GM12878 (cell line): ENCODE measurements around the gene CRYBB1. TPM values are rescaled to one million over a fixed set of nuclear protein-coding genes. Genes with fewer than 3 reads are reported as not detected.
A peak's percentile ranks its signal among the peaks of the same experiment; 100 is the strongest.

Experiments used
- ATF7 ChIP-seq: fragments of 450-650 bp; IDR thresholded peaks from 2 replicates; pipeline ENCODE4 v1.6.1; 2016; ENCODE audit warnings: low read depth, mild to moderate bottlenecking
- CBX3 ChIP-seq: fragments of 200-600 bp; sonication (generic); IDR thresholded peaks from 2 replicates; pipeline ENCODE4 v1.6.1; 2016; ENCODE audit warnings: low read depth, borderline replicate concordance
- E4F1 ChIP-seq: fragments of 450-650 bp; IDR thresholded peaks from 2 replicates; pipeline ENCODE4 v1.6.1; 2018; ENCODE audit warnings: borderline replicate concordance, mild to moderate bottlenecking; ENCODE audit not compliant: partially characterized antibody
- GABPA ChIP-seq: IDR thresholded peaks from 2 replicates; pipeline ENCODE4 v1.6.1; 2014; ENCODE audit warnings: antibody characterized with exemption, low read depth, mild to moderate bottlenecking, inconsistent platforms
- KDM1A ChIP-seq: fragments of 200-600 bp; sonication (generic); IDR thresholded peaks from 2 replicates; pipeline ENCODE4 v1.6.1; 2016; ENCODE audit warnings: borderline replicate concordance
- LARP7 ChIP-seq: fragments of 450-650 bp; IDR thresholded peaks from 2 replicates; pipeline ENCODE4 v1.6.1; 2017; ENCODE audit warnings: mild to moderate bottlenecking
- MEF2A ChIP-seq: IDR thresholded peaks from 2 replicates; pipeline ENCODE4 v1.6.1; 2011; ENCODE audit warnings: low read depth, mild to moderate bottlenecking, low read length, moderate library complexity; ENCODE audit not compliant: insufficient read depth
- MTA3 ChIP-seq: IDR thresholded peaks from 2 replicates; pipeline ENCODE4 v1.6.1; 2012; ENCODE audit warnings: low read length, inconsistent platforms, borderline replicate concordance
- NFYB ChIP-seq: IDR thresholded peaks from 2 replicates; pipeline ENCODE4 v1.6.1; 2011; ENCODE audit warnings: low read depth, mild to moderate bottlenecking, low read length, improper control_type of control experiment, moderate library complexity; ENCODE audit not compliant: insufficient read depth
- NRF1 ChIP-seq: conservative IDR thresholded peaks from 2 replicates; pipeline ENCODE4 v1.6.1; 2011; ENCODE audit warnings: mild to moderate bottlenecking, low read depth, low read length, improper control_type of control experiment
- RAD21 ChIP-seq: IDR thresholded peaks from 2 replicates; pipeline ENCODE4 v1.6.1; 2011; ENCODE audit warnings: mild to moderate bottlenecking, low read depth, low read length, moderate library complexity; ENCODE audit not compliant: insufficient read depth
- RCOR1 ChIP-seq: conservative IDR thresholded peaks from 2 replicates; pipeline ENCODE4 v1.6.1; 2012; ENCODE audit warnings: low read depth, low read length, improper control_type of control experiment
- RFX5 ChIP-seq: IDR thresholded peaks from 2 replicates; pipeline ENCODE4 v1.6.1; 2011; ENCODE audit warnings: low read depth, low read length, improper control_type of control experiment
- RUNX3 ChIP-seq: IDR thresholded peaks from 2 replicates; pipeline ENCODE4 v1.6.1; 2012; ENCODE audit warnings: low read length, inconsistent platforms
- SIN3A ChIP-seq: IDR thresholded peaks from 2 replicates; pipeline ENCODE4 v1.6.1; 2012; ENCODE audit warnings: low read depth, low read length, improper control_type of control experiment
- SMAD1 ChIP-seq: fragments of 450-650 bp; IDR thresholded peaks from 2 replicates; pipeline ENCODE4 v1.6.1; 2018; ENCODE audit warnings: mild to moderate bottlenecking, low read depth; ENCODE audit not compliant: partially characterized antibody
- TARDBP ChIP-seq: IDR thresholded peaks from 2 replicates; pipeline ENCODE4 v1.6.1; 2016; ENCODE audit warnings: borderline replicate concordance
- TCF12 ChIP-seq: IDR thresholded peaks from 2 replicates; pipeline ENCODE4 v1.6.1; 2011; ENCODE audit warnings: low read depth, mild to moderate bottlenecking, low read length
- WRNIP1 ChIP-seq: IDR thresholded peaks from 2 replicates; pipeline ENCODE4 v1.6.1; 2011; ENCODE audit warnings: low read depth, low read length, improper control_type of control experiment, borderline replicate concordance
- ZBTB4 ChIP-seq: fragments of 450-650 bp; formaldehyde crosslinking; IDR thresholded peaks from 2 replicates; pipeline ENCODE4 v1.4.0; 2022; ENCODE audit warnings: mild to moderate bottlenecking, moderate library complexity
- ZNF622 ChIP-seq: fragments of 450-650 bp; IDR thresholded peaks from 2 replicates; pipeline ENCODE4 v1.6.1; 2017; ENCODE audit warnings: mild to moderate bottlenecking, inconsistent platforms
- ZSCAN29 ChIP-seq: fragments of 450-650 bp; IDR thresholded peaks from 2 replicates; pipeline ENCODE4 v1.6.1; 2017; ENCODE audit warnings: mild to moderate bottlenecking, moderate library complexity
- ZZZ3 ChIP-seq: IDR thresholded peaks from 2 replicates; pipeline ENCODE4 v1.6.1; 2011; ENCODE audit warnings: low read depth; ENCODE audit not compliant: control insufficient read depth, insufficient read length
- polyA plus RNA-seq, 11 experiments: library from polyadenylated mRNA; depleted of rRNA in 4 of 11; unstranded in 6 of 11; stranded (reverse) in 5 of 11; fragments of >200 nt; fragmentation: Nextera tagmentation in 4 of 11; fragmentation: Illumina TruSeq in 1 of 11; extraction: Ambion mirVana in 4 of 11; extraction: Trizol in 1 of 11; gene quantifications; 1 replicate in 1 of 11; 2 replicates in 10 of 11; pipeline versions ENCODE4 v1.2.1 to v1.2.3, GENCODE V29; 2011 to 2016; ENCODE audit warnings: inconsistent platforms in 2 of 11, missing spikeins in 2 of 11, low read depth in 1 of 11
- total RNA-seq, 4 experiments: library from RNA; depleted of rRNA in 3 of 4; stranded (reverse); fragments of >200 nt in 3 of 4; fragmentation: Illumina TruSeq in 1 of 4; extraction: Trizol in 1 of 4; gene quantifications; 2 replicates each; pipeline versions ENCODE4 v1.2.1 to v1.2.3, GENCODE V29; 2013 to 2021
- TF ChIP-seq, protein P1 (sequence below): fragments of 450-650 bp; IDR thresholded peaks from 2 replicates; pipeline ENCODE4 v1.6.1; 2017; ENCODE audit warnings: mild to moderate bottlenecking, low read depth, inconsistent platforms; ENCODE audit not compliant: poor library complexity, severe bottlenecking

The CRYBB1 gene
- total and polyA plus RNA-seq, 10 of the 15 experiments (the other 5 are each of a cell fraction or from before 2014, with no cell fraction given) = 0.09 to 0.64 (median 0.23) TPM; not detected in 5

DNA sequence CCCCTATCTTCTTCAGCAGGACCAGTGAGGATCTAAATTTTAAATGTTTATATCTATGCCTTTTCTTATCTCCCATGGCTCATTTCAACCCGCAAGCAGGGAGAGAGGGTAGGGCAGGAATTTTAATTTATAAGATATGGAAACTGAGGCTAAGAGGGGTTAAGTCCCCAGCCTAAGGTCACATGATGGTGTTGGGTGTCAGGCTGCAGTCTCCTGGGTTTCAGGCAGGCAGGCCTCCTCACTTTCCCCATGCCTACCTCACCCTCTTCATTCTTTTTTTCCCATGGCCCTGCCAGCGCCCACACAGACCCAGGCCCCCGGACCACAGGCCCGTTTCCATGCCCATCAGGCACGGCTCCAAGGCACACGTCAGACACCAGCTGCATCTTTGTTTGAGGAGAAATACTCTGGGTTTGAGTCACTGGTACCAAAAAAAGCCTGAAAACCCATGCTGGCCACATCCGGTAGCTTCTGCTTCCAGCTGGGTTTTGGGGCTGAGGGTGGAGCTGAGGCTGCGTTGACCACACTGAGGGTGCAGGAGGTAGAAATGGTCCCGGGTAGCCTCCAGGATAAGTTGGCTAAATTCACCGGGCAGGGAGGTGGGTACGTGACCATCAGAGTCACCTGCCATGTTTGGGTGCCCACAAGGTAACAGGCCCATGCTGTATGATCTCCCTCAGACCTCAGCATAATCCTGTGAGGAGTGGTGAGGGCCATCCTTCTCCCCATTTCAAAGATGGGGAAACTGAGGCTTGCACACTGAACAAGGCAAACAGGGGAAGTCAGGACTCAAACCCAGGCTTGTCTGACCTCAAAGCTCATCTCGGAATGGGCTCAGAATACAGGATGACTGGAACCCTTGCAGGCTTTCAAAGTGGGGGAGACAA lies 7.5 kb downstream of the CRYBB1 start (continued):
- TF ChIP-seq, protein P1, sequence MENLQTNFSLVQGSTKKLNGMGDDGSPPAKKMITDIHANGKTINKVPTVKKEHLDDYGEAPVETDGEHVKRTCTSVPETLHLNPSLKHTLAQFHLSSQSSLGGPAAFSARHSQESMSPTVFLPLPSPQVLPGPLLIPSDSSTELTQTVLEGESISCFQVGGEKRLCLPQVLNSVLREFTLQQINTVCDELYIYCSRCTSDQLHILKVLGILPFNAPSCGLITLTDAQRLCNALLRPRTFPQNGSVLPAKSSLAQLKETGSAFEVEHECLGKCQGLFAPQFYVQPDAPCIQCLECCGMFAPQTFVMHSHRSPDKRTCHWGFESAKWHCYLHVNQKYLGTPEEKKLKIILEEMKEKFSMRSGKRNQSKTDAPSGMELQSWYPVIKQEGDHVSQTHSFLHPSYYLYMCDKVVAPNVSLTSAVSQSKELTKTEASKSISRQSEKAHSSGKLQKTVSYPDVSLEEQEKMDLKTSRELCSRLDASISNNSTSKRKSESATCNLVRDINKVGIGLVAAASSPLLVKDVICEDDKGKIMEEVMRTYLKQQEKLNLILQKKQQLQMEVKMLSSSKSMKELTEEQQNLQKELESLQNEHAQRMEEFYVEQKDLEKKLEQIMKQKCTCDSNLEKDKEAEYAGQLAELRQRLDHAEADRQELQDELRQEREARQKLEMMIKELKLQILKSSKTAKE = peak; percentile 88
- TF ChIP-seq E4F1 = no peak
- TF ChIP-seq ZZZ3 = no peak
- TF ChIP-seq MEF2A = peak; percentile 100
- TF ChIP-seq RCOR1 = peak; percentile 93
- TF ChIP-seq TCF12 = peak; percentile 100
- no peak for TF ChIP-seq KDM1A
- no peak for TF ChIP-seq NRF1
- no peak for TF ChIP-seq RFX5
- peak; percentile 100 for TF ChIP-seq RUNX3
- peak; percentile 68 for TF ChIP-seq SMAD1
- TF ChIP-seq LARP7 = no peak; the same call in 1 of the 2 replicates
- TF ChIP-seq WRNIP1 = no peak
- no peak for TF ChIP-seq RAD21
- no peak for TF ChIP-seq ZBTB4 (CRISPR knock-in tag)
- no peak for TF ChIP-seq NFYB
- TF ChIP-seq ATF7 = peak; percentile 95
- peak; percentile 81; the same call in 1 of the 2 replicates for TF ChIP-seq TARDBP
- no peak for TF ChIP-seq ZNF622
- TF ChIP-seq ZSCAN29 = peak; percentile 82; the same call in 1 of the 2 replicates
- TF ChIP-seq SIN3A = no peak
- peak; percentile 97; the same call in 1 of the 2 replicates for TF ChIP-seq MTA3
- peak; percentile 83 for TF ChIP-seq GABPA
- TF ChIP-seq CBX3 = no peak
